Measurements from ENCODE around the gene PLEK2. TPM values are rescaled to one million over a fixed set of nuclear protein-coding genes. Genes with fewer than 3 reads are reported as not detected.
A peak's percentile ranks its signal among the peaks of the same experiment; 100 is the strongest.

The PLEK2 gene
- total and polyA plus RNA-seq, 2 donors (not counting 3 experiments of a cell fraction or from before 2014, with no cell fraction given): 1.4 to 3.8 TPM

DNA sequence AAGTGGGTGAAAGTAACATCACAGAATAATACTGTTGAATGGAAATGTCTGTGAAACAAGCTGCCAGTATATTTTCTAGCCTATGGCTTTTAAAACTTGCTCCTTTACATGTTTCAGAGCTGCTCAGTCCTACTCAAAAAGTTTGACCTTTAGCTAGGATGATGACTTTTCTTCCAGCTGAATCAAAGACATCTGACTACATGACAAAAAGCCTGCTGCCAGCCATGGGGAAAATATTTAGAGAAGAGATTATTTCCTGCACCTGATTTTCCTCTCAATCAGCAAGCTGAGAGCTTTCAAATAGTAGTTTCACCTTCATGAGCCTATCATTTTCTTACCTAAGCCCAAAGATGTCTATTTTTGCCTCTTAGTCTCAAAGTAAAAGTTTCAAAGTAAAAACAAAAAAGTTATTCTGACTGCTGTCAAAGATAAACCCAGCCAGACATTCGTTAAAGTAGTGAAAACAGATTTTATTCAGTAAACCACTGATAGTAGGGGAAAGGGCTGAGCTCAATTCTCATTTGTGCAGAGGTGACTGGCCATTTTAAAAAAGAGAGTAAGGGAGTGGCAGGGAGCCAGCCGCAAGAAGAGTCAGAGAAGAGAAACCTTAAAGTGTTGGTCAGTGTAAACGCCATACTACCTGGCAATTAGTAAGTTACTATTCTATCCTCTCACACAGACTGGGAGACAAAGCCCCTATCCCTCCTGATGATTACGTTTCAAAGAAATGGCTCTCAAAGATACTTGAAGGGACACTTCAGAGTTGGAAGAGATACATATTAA is 54.6 kb downstream of the PLEK2 start:
- H4K20me1 ChIP-seq (replicated peaks; ENCODE audit: control insufficient read depth, extremely low read depth, insufficient read depth, low read length): no peaks in the 10 kb centered on the region
- no peak for FAIRE-seq
- DNase-seq (ENCODE audit: low read depth, low spot score): no peak
- H3K27ac ChIP-seq (ENCODE audit: insufficient read depth, low read depth, low read length): no peak overlapping the region
- H3K36me3 ChIP-seq (ENCODE audit: control insufficient read depth in 2 of 2, extremely low read depth in 1 of 2, insufficient read depth in 2 of 2, low read length in 2 of 2): peaks cover 0 to 2% of the 10 kb centered on the region in 2 experiments
- peak overlapping the region; percentile 44 for H3K4me2 ChIP-seq (ENCODE audit: insufficient read depth, low read length)
- H3K27me3 ChIP-seq (ENCODE audit: control insufficient read depth in 2 of 2, insufficient read depth in 2 of 2, low read length in 2 of 2): no peaks in the 10 kb centered on the region
- no peak overlapping the region for H3K4me3 ChIP-seq (replicated peaks in 1 of 3; ENCODE audit: insufficient read depth in 1 of 3, low read depth in 1 of 3, low read length in 3 of 3)
- H3K9me3 ChIP-seq (replicated peaks; ENCODE audit: control insufficient read depth, insufficient read depth, low read length): no peaks in the 10 kb centered on the region
- H3K9me1 ChIP-seq (replicated peaks; ENCODE audit: control insufficient read depth, extremely low read depth, insufficient read depth, low read length): no peaks in the 10 kb centered on the region
- CTCF ChIA-PET: interaction anchor here (1.2 kb wide), 1 partner anchor 214 kb away, joined by 3 read pairs; no protein-coding TSS in a partner anchor
- peaks cover 87% of the 10 kb centered on the region for H3K79me2 ChIP-seq (ENCODE audit: control insufficient read depth, insufficient read depth, low read length)
- intact Hi-C loops (cut with micrococcal nuclease) (loop anchor here (5.0 to 10.0 kb wide), 2 partner anchors 703 to 850 kb away; partner anchors contain the start of gene GPHN), dilution Hi-C loops (cut with MboI; ENCODE audit: extremely low pct_ligation_motif_present, low sequenced_read_pairs) (no loop called here)
- H3K9ac ChIP-seq (replicated peaks; ENCODE audit: extremely low read depth, insufficient read depth, low read length): peak overlapping the region; percentile 13
- BruUV-seq (replicated peaks): no TSS peak
- POLR2A ChIA-PET: interaction anchor here (0.6 to 0.7 kb wide), 2 partner anchors 12 to 13 kb away, joined by 3 read pairs; no protein-coding TSS in a partner anchor
- no peak for TF ChIP-seq MYC (IDR thresholded peaks at IDR 0.05; ENCODE audit: low read depth, low read length)
- TF ChIP-seq GATA2 (IDR thresholded peaks at IDR 0.05; ENCODE audit: insufficient read depth, insufficient read length, low read depth, low read length): no peak
- no peak for TF ChIP-seq FOS (IDR thresholded peaks at IDR 0.05; ENCODE audit: borderline replicate concordance, insufficient read depth, low read length)
- no peak for TF ChIP-seq POLR2AphosphoS5 (IDR thresholded peaks at IDR 0.05; ENCODE audit: insufficient read depth, low read depth, low read length)
- no peak for TF ChIP-seq EZH2 (IDR thresholded peaks at IDR 0.05; ENCODE audit: borderline replicate concordance, low read depth, low read length, severe bottlenecking)
- TF ChIP-seq, protein P1, sequence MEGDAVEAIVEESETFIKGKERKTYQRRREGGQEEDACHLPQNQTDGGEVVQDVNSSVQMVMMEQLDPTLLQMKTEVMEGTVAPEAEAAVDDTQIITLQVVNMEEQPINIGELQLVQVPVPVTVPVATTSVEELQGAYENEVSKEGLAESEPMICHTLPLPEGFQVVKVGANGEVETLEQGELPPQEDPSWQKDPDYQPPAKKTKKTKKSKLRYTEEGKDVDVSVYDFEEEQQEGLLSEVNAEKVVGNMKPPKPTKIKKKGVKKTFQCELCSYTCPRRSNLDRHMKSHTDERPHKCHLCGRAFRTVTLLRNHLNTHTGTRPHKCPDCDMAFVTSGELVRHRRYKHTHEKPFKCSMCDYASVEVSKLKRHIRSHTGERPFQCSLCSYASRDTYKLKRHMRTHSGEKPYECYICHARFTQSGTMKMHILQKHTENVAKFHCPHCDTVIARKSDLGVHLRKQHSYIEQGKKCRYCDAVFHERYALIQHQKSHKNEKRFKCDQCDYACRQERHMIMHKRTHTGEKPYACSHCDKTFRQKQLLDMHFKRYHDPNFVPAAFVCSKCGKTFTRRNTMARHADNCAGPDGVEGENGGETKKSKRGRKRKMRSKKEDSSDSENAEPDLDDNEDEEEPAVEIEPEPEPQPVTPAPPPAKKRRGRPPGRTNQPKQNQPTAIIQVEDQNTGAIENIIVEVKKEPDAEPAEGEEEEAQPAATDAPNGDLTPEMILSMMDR (IDR thresholded peaks at IDR 0.05; ENCODE audit: extremely low read depth in 1 of 2, insufficient read depth in 1 of 2, low read depth in 1 of 2, low read length in 2 of 2): no peak
- no peak for TF ChIP-seq MAX (IDR thresholded peaks at IDR 0.05; ENCODE audit: insufficient read depth, insufficient read length)
- no peak for TF ChIP-seq POLR2A (IDR thresholded peaks at IDR 0.05; ENCODE audit: low read depth, low read length)
- TF ChIP-seq JUN (IDR thresholded peaks at IDR 0.05; ENCODE audit: borderline replicate concordance, insufficient read depth, insufficient read length, low read depth): no peak
- H2AFZ ChIP-seq (ENCODE audit: low read depth, low read length): no peak overlapping the region
- peaks cover 30% of the 10 kb centered on the region for H3K4me1 ChIP-seq (ENCODE audit: control insufficient read depth, extremely low read depth, insufficient read depth, low read length)
